BJ (cell line): ENCODE measurements around the gene PANX1. TPM values are rescaled to one million over a fixed set of nuclear protein-coding genes. Genes with fewer than 3 reads are reported as not detected.

Experiments used
- CTCF ChIA-PET: fragments of 350-600 bp; formaldehyde crosslinking; extraction: SDS; loops from one replicate; lab custom pipeline; 2021; ENCODE audit warnings: antibody characterized with exemption, inconsistent platforms; lab: Yijun Ruan, JAX
- POLR2A ChIA-PET: fragments of 300-600 bp; sonication (Branson Sonifier 250); formaldehyde crosslinking; extraction: SDS; loops from one replicate; lab custom pipeline; 2021; ENCODE audit warnings: antibody characterized with exemption; lab: Charles Lee
- DNase-seq: peaks from one replicate; pipeline ENCODE4 v3.0.0-alpha.2; 2011; ENCODE audit warnings: low read depth
- H3K27me3 ChIP-seq: 2 replicates; pipeline ENCODE4 v1.6.0; 2011; ENCODE audit warnings: low read length; ENCODE audit not compliant: control insufficient read depth, insufficient read depth
- H3K36me3 ChIP-seq: 2 replicates; pipeline ENCODE4 v1.5.1; 2011; ENCODE audit warnings: low read length; ENCODE audit not compliant: control insufficient read depth, insufficient read depth
- H3K4me3 ChIP-seq: 2 replicates; pipeline ENCODE4 v1.5.1; 2011; ENCODE audit warnings: low read depth, mild to moderate bottlenecking, control low read depth, low read length
- polyA plus RNA-seq: library from polyadenylated mRNA; depleted of rRNA; stranded (reverse); fragments of >200 nt; gene quantifications from 2 replicates; pipeline ENCODE4 v1.2.3, GENCODE V29; 2011
- TF ChIP-seq, protein P1 (sequence below): IDR thresholded peaks from 2 replicates; pipeline ENCODE4 v1.5.1; 2011; ENCODE audit warnings: low read depth, mild to moderate bottlenecking, control low read depth, inconsistent platforms, low read length, moderate library complexity; ENCODE audit not compliant: insufficient read depth

PANX1 gene
- polyA plus RNA-seq, 1 experiment = 30.1 TPM

DNA sequence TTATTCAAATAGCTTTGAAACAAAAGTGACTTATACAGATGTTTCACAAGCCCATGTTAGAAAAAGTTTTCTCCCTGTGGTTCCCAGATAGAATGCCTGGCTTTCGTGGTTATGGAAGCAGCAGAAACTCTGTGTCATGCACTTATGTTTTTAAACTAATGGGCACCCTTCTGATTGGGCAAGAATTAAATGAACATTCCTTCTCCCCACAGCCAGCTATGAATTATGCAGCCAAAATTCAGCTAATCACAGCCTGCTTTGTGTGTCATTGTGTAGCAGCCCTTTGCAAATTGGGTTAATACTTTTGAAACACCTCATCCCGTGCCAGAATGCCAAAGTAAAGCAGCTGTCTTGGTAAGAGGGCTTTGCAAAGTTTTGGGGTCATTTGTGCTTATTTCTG, 46.9 kb downstream of the PANX1 start:
- H3K4me3 ChIP-seq = no peak overlapping the region
- H3K36me3 ChIP-seq = peaks cover 6% of the 10 kb centered on the region
- CTCF ChIA-PET = interaction anchor here (0.8 to 2.8 kb wide), 5 partner anchors 8 to 330 kb away, joined by 3 to 13 read pairs (median 3); no protein-coding TSS in a partner anchor
- TF ChIP-seq, protein P1, sequence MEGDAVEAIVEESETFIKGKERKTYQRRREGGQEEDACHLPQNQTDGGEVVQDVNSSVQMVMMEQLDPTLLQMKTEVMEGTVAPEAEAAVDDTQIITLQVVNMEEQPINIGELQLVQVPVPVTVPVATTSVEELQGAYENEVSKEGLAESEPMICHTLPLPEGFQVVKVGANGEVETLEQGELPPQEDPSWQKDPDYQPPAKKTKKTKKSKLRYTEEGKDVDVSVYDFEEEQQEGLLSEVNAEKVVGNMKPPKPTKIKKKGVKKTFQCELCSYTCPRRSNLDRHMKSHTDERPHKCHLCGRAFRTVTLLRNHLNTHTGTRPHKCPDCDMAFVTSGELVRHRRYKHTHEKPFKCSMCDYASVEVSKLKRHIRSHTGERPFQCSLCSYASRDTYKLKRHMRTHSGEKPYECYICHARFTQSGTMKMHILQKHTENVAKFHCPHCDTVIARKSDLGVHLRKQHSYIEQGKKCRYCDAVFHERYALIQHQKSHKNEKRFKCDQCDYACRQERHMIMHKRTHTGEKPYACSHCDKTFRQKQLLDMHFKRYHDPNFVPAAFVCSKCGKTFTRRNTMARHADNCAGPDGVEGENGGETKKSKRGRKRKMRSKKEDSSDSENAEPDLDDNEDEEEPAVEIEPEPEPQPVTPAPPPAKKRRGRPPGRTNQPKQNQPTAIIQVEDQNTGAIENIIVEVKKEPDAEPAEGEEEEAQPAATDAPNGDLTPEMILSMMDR = no peak
- POLR2A ChIA-PET = interaction anchor here (0.5 to 1.2 kb wide), 2 partner anchors 10 to 47 kb away, joined by 3 to 8 read pairs; partner anchors contain the start of gene PANX1
- peak; percentile 81 for DNase-seq
- H3K27me3 ChIP-seq = no peaks in the 10 kb centered on the region

DNA sequence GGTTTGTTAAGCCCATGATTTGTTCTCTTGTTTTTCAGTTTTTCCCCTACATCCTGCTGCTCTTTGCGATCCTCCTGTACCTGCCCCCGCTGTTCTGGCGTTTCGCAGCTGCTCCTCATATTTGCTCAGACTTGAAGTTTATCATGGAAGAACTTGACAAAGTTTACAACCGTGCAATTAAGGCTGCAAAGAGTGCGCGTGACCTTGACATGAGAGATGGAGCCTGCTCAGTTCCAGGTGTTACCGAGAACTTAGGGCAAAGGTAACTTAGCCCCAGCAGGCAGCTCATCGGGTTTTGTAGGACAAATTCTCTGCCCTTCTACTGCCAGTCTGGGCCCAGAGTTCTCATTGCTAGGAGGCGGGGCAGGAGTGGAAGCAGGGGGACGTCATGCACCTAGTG, 49.7 kb downstream of the PANX1 start:
- POLR2A ChIA-PET = no interaction called here
- H3K27me3 ChIP-seq = no peaks in the 10 kb centered on the region
- no peak overlapping the region for H3K4me3 ChIP-seq
- DNase-seq = no peak
- CTCF ChIA-PET = interaction anchor here (0.8 to 1.0 kb wide), 2 partner anchors 26 to 258 kb away, joined by 3 read pairs; no protein-coding TSS in a partner anchor
- peaks cover 6% of the 10 kb centered on the region for H3K36me3 ChIP-seq
- TF ChIP-seq, protein P1 = no peak

DNA sequence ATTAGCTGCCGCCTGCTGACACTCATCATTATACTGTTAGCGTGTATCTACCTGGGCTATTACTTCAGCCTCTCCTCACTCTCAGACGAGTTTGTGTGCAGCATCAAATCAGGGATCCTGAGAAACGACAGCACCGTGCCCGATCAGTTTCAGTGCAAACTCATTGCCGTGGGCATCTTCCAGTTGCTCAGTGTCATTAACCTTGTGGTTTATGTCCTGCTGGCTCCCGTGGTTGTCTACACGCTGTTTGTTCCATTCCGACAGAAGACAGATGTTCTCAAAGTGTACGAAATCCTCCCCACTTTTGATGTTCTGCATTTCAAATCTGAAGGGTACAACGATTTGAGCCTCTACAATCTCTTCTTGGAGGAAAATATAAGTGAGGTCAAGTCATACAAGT, 51.1 kb downstream of the PANX1 start:
- CTCF ChIA-PET = interaction anchor here (1.0 kb wide), 1 partner anchor 259 kb away, joined by 3 read pairs; no protein-coding TSS in a partner anchor
- POLR2A ChIA-PET = no interaction called here
- H3K36me3 ChIP-seq = peaks cover 6% of the 10 kb centered on the region
- H3K27me3 ChIP-seq = no peaks in the 10 kb centered on the region
- DNase-seq = no peak
- TF ChIP-seq, protein P1 = no peak
- H3K4me3 ChIP-seq = no peak overlapping the region

DNA sequence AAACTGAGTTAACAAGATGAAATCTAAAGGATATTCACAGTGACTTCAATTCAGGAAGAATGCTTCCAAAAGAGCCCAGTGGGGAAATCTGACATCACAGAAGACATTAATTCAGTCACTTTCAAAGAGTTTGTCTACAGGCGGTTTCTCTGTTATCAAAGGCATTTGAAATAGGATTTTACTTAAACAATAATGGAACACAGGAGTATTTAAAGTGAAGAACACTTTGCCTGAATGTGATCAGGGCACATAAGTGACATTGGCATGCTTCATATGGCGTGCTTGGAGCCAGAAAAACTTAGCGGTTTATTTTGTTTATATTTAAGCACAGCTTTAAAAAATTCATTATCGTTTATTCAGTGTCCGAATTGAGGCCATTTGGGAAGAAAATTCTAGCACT, 52.9 kb downstream of the PANX1 start:
- Histone ChIP-seq H3K36me3 (peaks cover 6% of the 10 kb centered on the region), H3K27me3 (no peaks in the 10 kb centered on the region), H3K4me3 (no peak overlapping the region)
- no peak for DNase-seq
- ChIA-PET CTCF (interaction anchor here (0.9 to 1.6 kb wide), 2 partner anchors 9 to 10 kb away, joined by 4 to 5 read pairs; no protein-coding TSS in a partner anchor), POLR2A (no interaction called here)
- TF ChIP-seq, protein P1 = no peak

DNA sequence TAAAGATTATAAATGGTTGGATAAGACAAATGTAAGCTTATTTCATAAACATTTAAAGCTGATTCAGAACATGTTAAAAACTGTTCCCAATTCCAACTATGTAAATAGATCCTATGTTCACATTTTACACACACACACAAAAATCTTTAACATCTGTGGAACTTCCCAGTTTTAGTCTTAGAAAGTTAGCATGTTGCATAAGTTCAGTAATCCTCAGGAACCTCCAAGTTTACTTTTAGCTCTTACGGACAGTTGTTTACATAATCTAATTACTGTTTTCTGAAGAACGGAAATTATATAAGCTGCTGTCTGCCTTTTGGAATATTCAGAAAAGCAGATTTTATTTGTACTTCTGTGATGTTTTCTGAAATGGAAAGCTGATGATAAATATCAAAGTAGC, 53.3 kb downstream of the PANX1 start:
- POLR2A ChIA-PET = no interaction called here
- Histone ChIP-seq H3K36me3 (peaks cover 6% of the 10 kb centered on the region), H3K27me3 (no peaks in the 10 kb centered on the region), H3K4me3 (no peak overlapping the region)
- DNase-seq = no peak
- CTCF ChIA-PET = interaction anchor here (0.9 to 1.6 kb wide), 4 partner anchors 9 to 58 kb away, joined by 3 to 5 read pairs (median 4); no protein-coding TSS in a partner anchor
- TF ChIP-seq, protein P1 = no peak
